Measurements from ENCODE around the gene MORF4L2.
"Not testable (repeated sequence)": the region's sequence is repeated elsewhere in the genome, so short reads cannot be mapped to it uniquely, and the experiment has no call there.

Gene MORF4L2

DNA sequence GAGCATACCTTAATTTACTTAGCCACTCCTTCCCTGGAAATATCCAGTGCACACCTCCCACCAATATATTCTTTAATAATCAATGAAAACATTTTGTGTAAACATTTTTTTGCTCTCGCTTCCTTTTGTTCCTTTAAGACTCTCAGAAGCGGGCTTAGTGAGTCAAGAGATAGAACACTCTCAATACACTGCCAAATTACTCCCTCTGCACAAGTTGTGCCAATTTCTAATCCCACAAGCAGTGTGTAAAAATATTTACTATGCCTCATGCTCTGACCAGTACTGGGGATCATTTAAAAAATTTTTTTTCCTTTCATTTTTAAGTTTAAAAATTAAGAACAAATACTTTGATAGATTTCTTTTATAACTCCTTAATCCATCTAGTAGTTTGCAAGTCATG, 5.1 kb downstream of the MORF4L2 start:
- no peak for DNase-seq (ENCODE audit: low read depth in 2 of 3, low spot score in 2 of 3)

GRCh38 chrX:103678199-103678993, 8.1 kb downstream of the MORF4L2 start:
- DNase-seq (ENCODE audit: low read depth in 2 of 3, low spot score in 2 of 3), result no peak

DNA sequence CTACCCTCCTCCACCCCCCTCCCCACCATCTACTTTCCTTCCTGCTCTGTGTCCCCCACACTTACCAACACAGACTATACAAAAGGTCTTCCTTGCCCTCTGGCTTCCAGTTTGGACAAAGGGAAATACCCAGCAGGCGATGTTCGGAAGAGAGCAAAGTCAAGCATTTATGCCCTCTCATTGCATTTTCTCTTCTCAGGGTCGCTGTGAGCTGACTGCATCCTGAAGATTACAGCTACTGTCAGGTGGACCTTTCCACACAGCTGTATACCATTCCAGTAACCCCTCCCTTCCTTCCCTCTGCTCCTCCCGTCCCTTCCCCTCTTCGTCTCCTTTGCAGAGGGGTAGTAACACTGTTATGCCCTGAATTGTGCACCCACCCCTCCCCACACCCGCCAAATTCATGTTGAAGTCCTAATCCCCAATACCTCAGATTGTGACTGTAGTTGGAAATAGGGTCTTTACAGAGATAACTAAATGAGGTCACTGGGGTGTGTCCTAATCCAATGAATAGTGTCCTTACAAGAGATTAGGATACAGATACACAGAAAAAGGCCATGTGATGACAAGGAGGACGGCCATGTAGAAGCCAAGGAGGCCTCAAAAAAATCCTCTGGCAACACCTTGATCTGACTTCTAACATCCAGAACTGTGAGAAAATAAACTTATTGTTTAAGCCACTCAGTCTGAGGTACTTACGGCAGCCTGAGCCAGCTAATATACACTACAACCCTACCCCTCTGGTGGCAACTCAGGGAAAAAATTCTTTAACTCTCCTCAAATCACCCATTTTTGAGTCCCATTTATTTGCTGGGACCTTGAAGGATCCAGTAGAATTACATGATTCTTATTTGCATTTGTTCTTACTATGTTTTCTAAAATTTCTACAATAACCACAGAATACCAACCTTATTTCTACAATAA, 11.7 kb downstream of the MORF4L2 start:
- DNase-seq (ENCODE audit: low read depth in 2 of 3, low spot score in 2 of 3), result no peak

GRCh38 chrX:103669745-103670144, 16.8 kb downstream of the MORF4L2 start:
- DNase-seq (ENCODE audit: low read depth in 2 of 3, low spot score in 2 of 3), result no peak

DNA sequence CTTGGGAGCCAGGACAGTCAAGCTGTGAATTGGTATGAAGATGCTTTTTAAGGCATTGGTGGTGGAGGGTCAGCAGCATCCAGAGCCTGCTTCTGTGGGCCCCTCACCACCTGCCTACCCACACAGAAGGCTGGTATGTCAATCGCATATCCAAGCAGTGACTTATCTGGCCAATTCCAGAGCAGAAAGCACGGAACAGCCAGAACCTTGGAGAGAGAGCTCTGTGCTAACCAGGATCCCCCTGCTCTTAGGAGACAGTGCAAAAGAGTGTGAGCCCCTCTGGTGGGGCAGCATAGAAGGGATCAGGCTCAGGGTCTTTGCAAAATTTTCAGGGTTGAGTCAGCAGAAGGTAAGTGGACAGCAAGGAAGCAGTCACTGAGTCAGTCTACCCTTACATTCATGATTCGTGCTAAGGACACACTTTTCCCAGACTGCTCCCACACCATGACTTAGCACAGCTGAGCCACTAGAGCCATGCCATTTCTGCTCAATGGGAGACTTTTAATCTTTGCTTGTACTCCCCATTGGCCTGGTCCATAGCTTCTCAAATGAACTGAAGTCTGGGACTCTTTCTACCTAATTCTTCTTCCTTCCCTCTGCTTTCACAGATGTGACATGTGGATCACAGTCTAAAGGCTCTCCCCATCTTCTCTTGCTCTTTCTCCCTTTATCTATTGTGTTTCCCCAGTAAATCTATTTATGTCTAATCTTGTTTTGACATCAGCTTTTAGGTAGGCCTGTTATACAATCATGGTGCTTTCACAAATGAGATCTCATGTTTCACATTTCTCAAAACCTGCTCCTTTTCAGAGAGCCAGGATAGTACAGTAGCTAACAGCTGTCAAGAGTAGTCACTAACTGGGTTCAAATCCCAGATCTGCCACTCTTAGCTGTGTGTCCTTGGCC, 20.0 kb downstream of the MORF4L2 start:
- DNase-seq (ENCODE audit: low read depth in 2 of 3, low spot score in 2 of 3), result no peak

DNA sequence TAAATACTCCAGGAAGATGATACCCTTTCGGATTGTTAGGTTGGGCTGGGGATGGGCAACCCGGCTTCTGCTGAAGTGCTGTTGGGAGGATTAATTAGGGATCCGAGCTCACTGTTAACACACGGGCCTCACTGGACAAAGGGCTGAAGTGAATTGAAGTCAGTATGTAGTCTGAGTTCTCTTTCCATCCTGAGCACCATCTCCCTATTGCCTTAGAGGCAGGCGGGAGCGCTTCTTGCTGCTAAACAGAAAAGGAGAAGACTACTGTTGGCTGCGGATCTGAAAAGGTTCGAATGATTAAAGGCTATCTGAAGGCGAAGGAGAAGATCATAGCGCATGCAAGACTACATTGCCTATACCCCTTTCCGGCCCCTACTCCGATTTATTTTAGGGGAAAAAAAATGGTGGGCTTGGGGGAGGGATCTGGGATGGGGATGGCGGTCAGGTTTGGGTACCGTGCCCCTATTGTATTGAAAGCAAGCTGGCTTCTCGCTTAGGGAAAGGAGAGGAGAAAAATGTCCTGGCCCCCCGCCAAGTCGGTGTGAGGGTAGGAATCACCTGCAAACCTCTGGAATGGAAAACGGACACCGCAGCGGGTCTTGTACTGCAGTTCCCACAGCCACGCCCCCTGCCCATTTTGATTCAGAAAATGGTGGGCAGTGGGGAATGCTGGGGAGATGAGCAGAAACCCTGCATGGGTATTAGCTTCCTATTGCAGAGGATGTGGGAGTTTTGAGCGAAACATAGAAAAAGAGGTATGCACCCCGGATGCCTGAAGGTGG, 22.3 kb downstream of the MORF4L2 start:
- DNase-seq (ENCODE audit: low read depth in 2 of 3, low spot score in 2 of 3), result no peak

DNA sequence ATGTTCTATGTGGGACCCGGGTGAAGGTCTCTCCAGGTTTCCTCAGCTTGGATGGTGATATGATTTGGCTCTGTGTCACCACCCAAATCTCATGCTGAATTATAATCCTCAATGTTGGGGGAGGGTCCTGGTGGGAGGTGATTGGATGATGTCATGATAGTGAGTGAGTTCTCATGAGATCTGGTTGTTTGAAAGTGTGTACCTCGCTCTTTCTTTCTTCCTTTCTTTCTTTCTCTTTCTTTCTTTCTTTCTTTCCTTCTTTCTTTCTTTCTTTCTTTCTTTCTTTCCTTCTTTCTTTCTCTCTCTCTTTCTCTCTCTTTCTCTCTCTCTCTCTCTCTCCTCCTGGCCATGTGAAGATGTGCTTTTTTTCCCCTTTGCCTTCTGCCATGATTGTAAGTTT, 27.0 kb downstream of the MORF4L2 start:
- DNase-seq (ENCODE audit: low read depth in 2 of 3, low spot score in 2 of 3), result not testable (repeated sequence)

DNA sequence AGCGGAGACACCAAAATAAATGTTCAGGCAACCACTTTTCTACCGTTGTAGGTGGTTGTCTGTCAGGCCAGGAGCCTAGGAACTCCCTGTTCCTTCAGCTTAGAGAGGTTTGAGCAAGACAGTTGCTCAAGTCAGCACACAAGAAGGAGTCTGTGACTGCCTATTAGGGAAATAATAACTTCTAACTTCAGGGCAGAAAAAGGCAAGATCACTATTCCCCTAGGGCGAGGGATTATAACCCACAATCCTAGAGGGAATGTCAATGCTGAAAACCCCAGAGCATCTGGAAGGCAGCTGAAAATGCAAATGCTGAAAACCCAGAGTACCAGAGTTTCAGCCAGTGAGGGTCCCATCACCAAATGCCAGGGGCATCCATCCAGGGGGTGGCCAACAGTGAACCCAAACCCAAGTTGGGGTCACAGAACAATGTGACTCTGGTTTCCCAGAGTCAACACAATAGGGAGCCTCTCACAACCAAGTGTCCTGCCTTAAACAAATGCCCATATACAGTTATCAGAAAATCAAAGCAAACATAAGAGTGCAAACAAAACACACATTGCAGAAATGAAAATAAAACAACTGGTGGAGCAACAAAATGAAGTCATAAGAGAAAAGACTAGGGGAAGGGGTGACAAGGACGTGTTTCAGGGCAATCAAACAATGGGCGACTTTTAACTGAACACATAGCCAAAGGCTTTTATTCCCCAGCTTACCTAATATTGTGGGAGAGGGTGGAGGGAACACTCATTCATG, 27.6 kb downstream of the MORF4L2 start:
- no peak for DNase-seq (ENCODE audit: low read depth in 2 of 3, low spot score in 2 of 3)

DNA sequence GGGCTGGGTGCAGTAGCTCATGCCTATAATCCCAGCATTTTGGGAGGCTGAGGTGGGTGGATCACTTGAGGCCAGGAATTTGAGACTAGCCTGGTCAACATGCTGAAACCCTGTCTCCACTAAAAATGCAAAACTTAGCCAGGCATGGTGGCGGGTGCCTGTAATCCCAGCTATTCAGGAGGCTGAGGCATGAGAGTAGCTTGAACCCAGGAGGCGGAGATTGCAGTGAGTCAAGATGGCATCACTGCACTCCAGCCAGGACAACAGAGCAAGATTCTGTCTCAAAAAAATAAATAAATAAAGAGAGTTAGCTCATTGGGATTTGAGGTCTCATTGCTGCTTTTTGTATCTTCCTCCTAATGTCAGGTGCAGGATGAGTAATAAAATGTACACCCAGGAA, 29.4 kb downstream of the MORF4L2 start:
- DNase-seq (ENCODE audit: low read depth in 2 of 3, low spot score in 2 of 3), result not testable (repeated sequence)

DNA sequence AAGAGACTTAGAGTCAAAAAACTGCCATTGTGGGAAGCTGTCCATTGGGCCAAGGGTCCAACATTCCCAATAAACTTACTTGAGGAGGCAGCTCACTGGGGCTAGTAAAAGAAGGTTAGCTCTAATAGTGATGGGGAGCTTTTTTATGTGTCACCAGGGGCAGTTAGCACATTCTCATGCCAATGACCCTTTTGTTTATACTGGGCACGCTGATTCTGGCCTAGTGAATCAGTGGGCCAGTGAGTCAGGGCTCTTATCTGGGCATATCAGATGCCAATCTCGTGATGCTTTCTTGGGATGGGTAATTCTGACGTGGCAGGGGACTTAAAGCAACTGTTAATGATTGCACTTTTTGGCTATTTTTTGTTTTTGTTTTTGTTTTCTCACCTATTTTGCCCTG, 29.9 kb downstream of the MORF4L2 start:
- no peak for DNase-seq (ENCODE audit: low read depth in 2 of 3, low spot score in 2 of 3)

DNA sequence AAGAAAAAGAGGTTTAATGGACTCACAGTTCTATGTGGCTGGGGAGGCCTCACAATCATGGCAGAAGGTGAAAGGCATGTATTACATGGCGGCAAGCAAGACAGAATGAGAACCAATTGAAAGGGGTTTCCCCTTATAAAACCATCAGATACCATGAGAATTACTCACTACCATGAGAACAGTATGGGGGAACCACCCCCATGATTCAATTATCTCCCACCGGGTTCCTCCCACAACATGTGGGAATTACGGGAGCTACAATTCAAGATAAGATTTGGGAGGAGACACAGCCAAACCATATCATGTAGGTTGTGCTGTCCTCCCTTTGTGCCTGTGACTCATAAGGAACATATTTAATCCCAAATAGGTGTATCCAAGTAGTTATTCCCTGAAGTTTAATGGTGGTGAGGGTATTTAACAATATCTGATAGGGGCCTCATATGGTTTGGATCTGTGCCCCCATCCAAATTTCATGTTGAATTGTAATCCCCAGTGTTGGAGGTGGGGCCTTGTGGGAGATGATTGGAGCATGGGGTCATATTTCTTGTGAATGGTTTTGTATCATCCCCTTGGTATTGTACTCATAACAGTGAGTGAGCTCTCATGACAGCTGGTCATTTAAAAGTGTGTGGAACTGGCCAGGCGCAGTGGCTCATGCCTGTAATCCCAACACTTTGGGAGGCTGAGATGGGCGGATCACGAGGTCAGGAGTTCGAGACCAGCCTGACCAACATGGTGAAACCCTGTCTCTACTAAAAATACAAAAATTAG, 31.1 kb downstream of the MORF4L2 start:
- DNase-seq (ENCODE audit: low read depth in 2 of 3, low spot score in 2 of 3), result not testable (repeated sequence)

DNA sequence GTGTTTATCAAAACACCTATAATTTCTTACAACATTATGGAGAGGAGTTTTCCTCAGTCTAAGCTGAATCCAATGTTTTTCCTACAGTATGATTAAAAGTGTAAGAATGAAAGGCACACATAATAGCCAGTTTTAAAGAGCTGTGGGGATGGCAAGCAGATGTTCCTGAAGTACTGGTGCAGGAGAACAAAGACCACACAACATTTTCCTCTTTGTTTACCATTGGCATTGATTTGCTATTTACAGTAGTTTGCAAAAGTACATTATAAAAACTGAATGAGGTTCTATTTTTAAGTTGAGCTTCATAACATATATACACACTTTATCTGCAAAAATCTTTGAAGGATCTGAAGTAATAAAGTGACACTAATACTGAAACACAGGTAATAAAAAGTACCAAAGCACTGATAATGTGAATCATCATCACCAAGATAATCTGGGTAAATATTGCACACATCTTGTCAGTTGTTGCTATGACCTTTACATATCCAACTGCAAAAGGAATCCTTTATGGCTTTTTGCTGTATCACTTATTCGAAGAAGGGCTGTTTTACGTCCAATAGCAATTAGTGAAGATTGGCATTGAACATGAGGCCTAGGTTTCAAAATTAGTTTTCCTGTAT, 35.2 kb downstream of the MORF4L2 start:
- DNase-seq (ENCODE audit: low read depth in 2 of 3, low spot score in 2 of 3), result no peak

DNA sequence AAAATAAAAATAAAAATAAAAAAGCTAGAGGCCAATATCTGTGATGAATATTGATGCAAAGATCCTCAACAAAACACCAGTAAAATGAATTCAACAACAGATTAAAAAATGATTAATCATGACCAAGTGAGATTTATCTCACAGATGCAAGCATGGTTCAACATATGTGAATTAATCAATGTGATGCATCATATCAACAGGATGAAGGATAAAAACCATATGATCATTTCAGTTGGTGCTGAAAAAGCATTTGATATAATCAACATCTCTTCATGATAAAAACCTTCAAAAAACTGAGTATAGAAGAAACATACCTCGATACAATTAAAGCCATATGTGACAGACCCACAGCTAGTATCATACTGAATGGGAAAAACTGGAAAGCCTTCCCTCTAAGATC, 38.9 kb downstream of the MORF4L2 start:
- no peak for DNase-seq (ENCODE audit: low read depth in 2 of 3, low spot score in 2 of 3)

DNA sequence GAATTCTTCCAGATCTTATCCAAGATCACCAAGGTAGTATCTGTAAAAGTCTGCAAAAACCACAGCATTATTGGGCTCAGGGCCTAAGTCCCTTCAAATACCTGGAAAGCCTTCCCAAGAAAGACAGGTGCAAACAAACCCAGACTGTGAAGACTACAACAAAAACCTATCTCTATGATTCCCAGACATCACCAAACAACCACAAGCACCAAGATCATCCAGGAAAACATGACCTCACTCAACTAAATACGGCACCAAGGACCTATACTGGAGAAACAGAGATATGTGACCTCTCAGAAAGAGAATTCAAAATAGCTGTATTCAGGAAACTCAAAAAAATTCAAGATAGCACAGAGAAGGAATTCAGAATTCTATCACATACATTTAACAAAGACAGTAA, 42.4 kb downstream of the MORF4L2 start:
- no peak for DNase-seq (ENCODE audit: low read depth in 2 of 3, low spot score in 2 of 3)

- DNase-seq (ENCODE audit: low read depth in 2 of 3, low spot score in 2 of 3), result no peak
Observed at GRCh38 chrX:103640401-103641155, 45.9 kb downstream of the MORF4L2 start.

DNA sequence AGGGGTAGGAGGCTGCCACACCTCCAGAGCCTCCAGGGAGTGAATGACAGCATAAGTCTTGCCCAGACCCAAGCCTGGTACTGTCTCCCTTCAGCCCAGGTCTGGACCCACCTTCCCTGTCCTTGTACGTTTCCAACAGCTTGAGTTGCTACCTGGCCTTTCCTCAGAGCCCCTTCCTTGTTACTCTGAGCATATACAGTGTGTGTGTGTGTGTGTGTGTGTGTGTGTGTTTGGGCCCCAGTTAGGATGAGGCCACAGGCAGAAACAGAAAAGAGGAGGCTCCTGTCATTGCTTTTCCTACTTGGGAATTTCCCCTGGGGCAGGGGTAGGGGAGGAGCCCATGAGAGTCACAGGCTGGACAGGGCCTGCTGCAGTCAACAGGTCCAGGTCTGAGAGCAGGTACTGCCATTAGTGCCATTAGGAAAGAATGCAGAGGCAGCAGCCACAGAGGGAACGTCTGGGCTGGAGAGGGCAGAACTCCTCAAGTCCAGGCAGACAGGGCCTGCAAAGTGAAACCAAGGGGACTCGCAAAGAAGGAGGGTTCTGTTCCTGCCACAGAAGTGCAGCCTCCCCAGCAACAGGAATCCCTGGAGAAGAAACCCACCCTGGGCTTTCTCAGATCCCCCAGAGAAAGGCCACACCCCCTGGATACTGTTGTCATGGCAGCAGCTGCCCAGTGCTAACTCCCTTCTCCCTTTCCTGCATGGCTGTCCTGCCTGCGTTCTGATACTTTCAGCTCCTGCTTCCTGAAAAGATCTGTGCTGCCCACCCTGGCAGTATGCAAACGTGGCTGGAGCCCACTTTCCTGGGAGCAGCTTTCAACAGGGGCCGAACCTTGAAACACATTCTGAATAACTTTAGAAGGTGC, 47.8 kb downstream of the MORF4L2 start:
- DNase-seq (ENCODE audit: low read depth in 2 of 3, low spot score in 2 of 3), result not testable (repeated sequence)

Measured in activated CD8-positive, alpha-beta memory T cell treated with anti-CD3 and anti-CD28 coated beads for 48 hours (primary cell).